H1 (cell line): ENCODE data around the gene FNIP2. TPM values are rescaled to one million over a fixed set of nuclear protein-coding genes. Genes with fewer than 3 reads are reported as not detected.

ENCODE experiments used
- CTCF ChIA-PET: fragments of 300-600 bp; sonication (Branson Sonifier 250); formaldehyde crosslinking; loops from one replicate; lab custom pipeline; 2021; ENCODE audit not compliant: partially characterized antibody; lab: Charles Lee
- POLR2A ChIA-PET: fragments of 300-600 bp; sonication (Branson Sonifier 250); formaldehyde crosslinking; loops from one replicate; lab custom pipeline; 2021; ENCODE audit warnings: inconsistent platforms; ENCODE audit not compliant: partially characterized antibody; lab: Charles Lee
- DNase-seq, 2 experiments: peaks; one replicate each; pipeline versions ENCODE4 v3.0.0 to v3.0.0-alpha.2; 2010 to 2022; ENCODE audit warnings: low spot score in 2 of 2, low read depth in 1 of 2, mixed read lengths in 1 of 2
- FAIRE-seq: peaks from 2 replicates; lab custom pipeline; 2011; peaks lifted over from hg19 to GRCh38; lab: Jason Lieb, UNC
- H2AFZ ChIP-seq: 2 replicates; pipeline ENCODE4 v1.8.1; 2012; ENCODE audit warnings: low read length, inconsistent platforms
- H2AK5ac ChIP-seq: 2 replicates; pipeline ENCODE4 v1.6.1; 2013; ENCODE audit warnings: low read depth, low read length
- H2BK120ac ChIP-seq: replicated peaks from 2 replicates; pipeline ENCODE3; 2013; ENCODE audit warnings: low read depth, low read length, inconsistent platforms
- H2BK12ac ChIP-seq: 2 replicates; pipeline ENCODE4 v1.6.1; 2013; ENCODE audit warnings: low read depth, low read length
- H2BK15ac ChIP-seq: 2 replicates; pipeline ENCODE4 v1.6.1; 2013; ENCODE audit warnings: low read length
- H2BK20ac ChIP-seq: 2 replicates; pipeline ENCODE4 v1.6.1; 2013; ENCODE audit warnings: low read length
- H2BK5ac ChIP-seq: 2 replicates; pipeline ENCODE4 v1.6.1; 2013; ENCODE audit warnings: low read depth, low read length
- H3K14ac ChIP-seq: 2 replicates; pipeline ENCODE4 v1.6.1; 2013; ENCODE audit warnings: inconsistent platforms; ENCODE audit not compliant: insufficient read length
- H3K18ac ChIP-seq: 2 replicates; pipeline ENCODE4 v1.6.1; 2013; ENCODE audit warnings: low read length; ENCODE audit errors: extremely low read depth
- H3K23ac ChIP-seq: 2 replicates; pipeline ENCODE4 v1.6.1; 2013; ENCODE audit warnings: inconsistent platforms; ENCODE audit not compliant: insufficient read length
- H3K23me2 ChIP-seq: 2 replicates; pipeline ENCODE4 v1.6.1; 2013; ENCODE audit warnings: low read depth, low read length
- H3K27ac ChIP-seq: 2 replicates; pipeline ENCODE4 v1.6.1; 2011; ENCODE audit warnings: low read depth, low read length, inconsistent platforms
- H3K27me3 ChIP-seq, 4 experiments: replicated peaks in 1 of 4; 1 replicate in 1 of 4; 2 replicates in 3 of 4; pipeline versions ENCODE4 v1.6.1 to v1.8.1; 2011 to 2013; ENCODE audit warnings: low read length in 3 of 4, mild to moderate bottlenecking in 3 of 4, inconsistent platforms in 2 of 4, mixed read lengths in 2 of 4, moderate library complexity in 1 of 4; ENCODE audit not compliant: control insufficient read depth in 3 of 4, insufficient read depth in 3 of 4; ENCODE audit errors: extremely low read depth in 1 of 4
- H3K36me3 ChIP-seq, 4 experiments: 2 replicates each; pipeline versions ENCODE4 v1.6.1 to v1.8.1; 2011 to 2013; ENCODE audit warnings: mild to moderate bottlenecking in 4 of 4, low read length in 3 of 4, moderate library complexity in 2 of 4, control low read depth in 1 of 4, inconsistent platforms in 1 of 4; ENCODE audit not compliant: insufficient read depth in 4 of 4, control insufficient read depth in 2 of 4
- H3K4ac ChIP-seq: replicated peaks from 2 replicates; pipeline ENCODE3; 2013; ENCODE audit warnings: low read length, low read depth, mixed read lengths, inconsistent platforms; ENCODE audit not compliant: insufficient read length
- H3K4me1 ChIP-seq, 4 experiments: replicated peaks in 1 of 4; 1 replicate in 1 of 4; 2 replicates in 3 of 4; pipeline versions ENCODE4 v1.6.1 to v1.8.1; 2011 to 2013; ENCODE audit warnings: low read length in 3 of 4, inconsistent platforms in 2 of 4, mixed read lengths in 1 of 4; ENCODE audit not compliant: insufficient read depth in 4 of 4, control insufficient read depth in 3 of 4
- H3K4me2 ChIP-seq, 2 experiments: 2 replicates each; pipeline versions ENCODE4 v1.6.1 to v1.8.1; 2011 to 2013; ENCODE audit warnings: low read depth in 2 of 2, low read length in 2 of 2, control low read depth in 1 of 2, inconsistent platforms in 1 of 2, mild to moderate bottlenecking in 1 of 2; ENCODE audit not compliant: insufficient read depth in 1 of 2
- H3K4me3 ChIP-seq, 4 experiments: fragments of 200-600, 300-600 bp in 1 of 4; sonication (generic), shearing (Covaris generic), sonication (Bioruptor Twin) in 1 of 4; 2 replicates each; pipeline versions ENCODE4 v1.5.1 to v1.8.1; 2011 to 2016; ENCODE audit warnings: low read length in 4 of 4, low read depth in 3 of 4, control low read depth in 2 of 4, inconsistent platforms in 2 of 4, mild to moderate bottlenecking in 2 of 4, mixed read lengths in 1 of 4, moderate library complexity in 1 of 4; ENCODE audit not compliant: insufficient read depth in 2 of 4; ENCODE audit errors: extremely low read depth in 1 of 4
- H3K56ac ChIP-seq: replicated peaks from 2 replicates; pipeline ENCODE3; 2013; ENCODE audit warnings: low read depth, mild to moderate bottlenecking, mixed read lengths, low read length, inconsistent platforms; ENCODE audit not compliant: insufficient read length
- H3K79me1 ChIP-seq: 2 replicates; pipeline ENCODE4 v1.6.1; 2013; ENCODE audit warnings: low read depth, low read length, control low read depth
- H3K79me2 ChIP-seq, 2 experiments: 2 replicates each; pipeline versions ENCODE4 v1.6.1 to v1.8.1; 2012 to 2013; ENCODE audit warnings: low read length in 2 of 2, mild to moderate bottlenecking in 2 of 2, inconsistent platforms in 1 of 2; ENCODE audit not compliant: insufficient read depth in 2 of 2, control insufficient read depth in 1 of 2
- H3K9ac ChIP-seq, 4 experiments: replicated peaks in 1 of 4; 1 replicate in 1 of 4; 2 replicates in 3 of 4; pipeline versions ENCODE4 v1.6.1 to v1.8.1; 2011 to 2013; ENCODE audit warnings: low read depth in 3 of 4, low read length in 3 of 4, control low read depth in 2 of 4, mild to moderate bottlenecking in 2 of 4, moderate library complexity in 2 of 4, inconsistent platforms in 1 of 4; ENCODE audit errors: extremely low read depth in 1 of 4
- H3K9me3 ChIP-seq, 2 experiments: 2 replicates each; pipeline versions ENCODE4 v1.6.1 to v1.8.1; 2012 to 2013; ENCODE audit warnings: mild to moderate bottlenecking in 2 of 2, moderate library complexity in 2 of 2, control low read depth in 1 of 2, inconsistent platforms in 1 of 2, low read depth in 1 of 2, low read length in 1 of 2, mixed read lengths in 1 of 2; ENCODE audit not compliant: insufficient read depth in 2 of 2
- H4K20me1 ChIP-seq, 2 experiments: replicated peaks in 1 of 2; 2 replicates each; pipeline versions ENCODE3 to v1.8.1; 2011 to 2013; ENCODE audit warnings: inconsistent platforms in 2 of 2, low read length in 2 of 2, mild to moderate bottlenecking in 1 of 2; ENCODE audit not compliant: insufficient read depth in 2 of 2, control insufficient read depth in 1 of 2
- H4K5ac ChIP-seq: 2 replicates; pipeline ENCODE4 v1.6.1; 2013; ENCODE audit warnings: low read length, low read depth, mixed read lengths, inconsistent platforms; ENCODE audit not compliant: insufficient read length
- H4K8ac ChIP-seq: 2 replicates; pipeline ENCODE4 v1.8.0; 2013; ENCODE audit warnings: mild to moderate bottlenecking, moderate library complexity, low read length, inconsistent platforms; ENCODE audit not compliant: insufficient read depth; ENCODE audit errors: extremely low read depth
- H4K91ac ChIP-seq: replicated peaks from 2 replicates; pipeline ENCODE3; 2013; ENCODE audit warnings: low read length, mixed read lengths, inconsistent platforms; ENCODE audit not compliant: insufficient read length
- KDM5A ChIP-seq: fragments of 200-600 bp; IDR thresholded peaks from 2 replicates; pipeline ENCODE4 v1.7.1; 2012; ENCODE audit warnings: mild to moderate bottlenecking, low read length, inconsistent platforms, mixed read lengths
- MAX ChIP-seq: IDR thresholded peaks from 2 replicates; pipeline ENCODE4 v1.6.1; 2012; ENCODE audit warnings: inconsistent platforms
- SIN3A ChIP-seq, 2 experiments: IDR thresholded peaks in 1 of 2; conservative IDR thresholded peaks in 1 of 2; 2 replicates each; pipeline ENCODE4 v1.6.1; 2011 to 2012; ENCODE audit warnings: low read length in 2 of 2, improper control_type of control experiment in 1 of 2, low read depth in 1 of 2, mild to moderate bottlenecking in 1 of 2
- SIX5 ChIP-seq: IDR thresholded peaks from 2 replicates; pipeline ENCODE4 v1.6.1; 2011; ENCODE audit warnings: mild to moderate bottlenecking, low read depth, low read length
- SUZ12 ChIP-seq: fragments of 200-600 bp; sonication (generic); IDR thresholded peaks from 2 replicates; pipeline ENCODE4 v1.6.1; 2012; ENCODE audit warnings: mild to moderate bottlenecking, inconsistent platforms, low read length, moderate library complexity, mixed read lengths
- WGBS, 2 experiments: shearing (Covaris generic) in 1 of 2; methylation state at CpG; one replicate each; pipeline versions ENCODE4 v1.1.6 to v1.1.7; 2013 to 2015; ENCODE audit warnings: low lambda C conversion rate in 2 of 2, mixed read lengths in 2 of 2, inconsistent platforms in 1 of 2, low coverage in 1 of 2, missing lambda C conversion rate in 1 of 2; ENCODE audit not compliant: insufficient replicate concordance in 2 of 2, insufficient coverage in 1 of 2, insufficient read length in 1 of 2; ENCODE audit errors: extremely low coverage in 1 of 2, missing lambda C conversion rate in 1 of 2; 5-methylcytosine and 5-hydroxymethylcytosine counted together
- polyA plus RNA-seq, 7 experiments: library from polyadenylated mRNA; depleted of rRNA in 3 of 7; stranded (reverse) in 5 of 7; unstranded in 2 of 7; fragments of >200 nt in 5 of 7; fragments of 200-250 nt in 2 of 7; gene quantifications; 1 replicate in 5 of 7; 2 replicates in 1 of 7; 4 replicates in 1 of 7; pipeline versions ENCODE4 v1.2.1 to v1.2.3, GENCODE V29; 2011 to 2013; ENCODE audit warnings: missing spikeins in 2 of 7, mixed read lengths in 2 of 7
- total RNA-seq: library from RNA; stranded (reverse); fragmentation: NEBNext Ultra II Directional; extraction: Animal tissue kit (Norgen Biotek cat#: 25700); gene quantifications from 2 replicates; pipeline ENCODE4 v1.2.1, GENCODE V29; 2021

Gene FNIP2
- total and polyA plus RNA-seq, 2 of the 8 experiments (the other 6 are each of a cell fraction or from before 2014, with no cell fraction given) = 4.0 to 13.0 TPM

GRCh38 chr4:158722291-158722916 is 46.4 kb upstream of the FNIP2 start:
- Histone ChIP-seq H4K20me1 (peaks cover 2% of the 10 kb centered on the region in 2 experiments), H3K18ac (no peak overlapping the region), H2BK20ac (no peak overlapping the region), H3K27me3 (no peaks in the 10 kb centered on the region; a peak in 1 of 7 replicates), H2BK15ac (no peak overlapping the region), H3K27ac (peak overlapping the region; percentile 81), H3K9me3 (no peaks in the 10 kb centered on the region), H2AFZ (peak overlapping the region; percentile 27; the same call in 1 of the 2 replicates), H3K36me3 (peaks cover 8 to 39% (median 28%) of the 10 kb centered on the region in 4 experiments), H4K91ac (peak overlapping the region; percentile 29), H3K14ac (no peak overlapping the region), H3K23ac (no peak overlapping the region), H2BK5ac (peak overlapping the region; percentile 85; the same call in 1 of the 2 replicates), H2AK5ac (peak overlapping the region; percentile 3; the same call in 1 of the 2 replicates), H3K79me1 (peaks cover 2% of the 10 kb centered on the region; the same call in 1 of the 2 replicates), H3K79me2 (peaks cover 0 to 30% of the 10 kb centered on the region in 2 experiments; a peak in 2 of 4 replicates), H3K23me2 (peaks cover 7% of the 10 kb centered on the region), H2BK120ac (no peak overlapping the region), H3K56ac (no peak overlapping the region), H2BK12ac (no peak overlapping the region; the same call in 1 of the 2 replicates), H3K4ac (peak overlapping the region; percentile 81), H3K4me3 (peak overlapping the region; percentile 83 to 94 (median 90)), H3K4me2 (peak overlapping the region; percentile 92 to 95), H3K9ac (peak overlapping the region; percentile 83 to 97 (median 90)), H4K8ac (peak overlapping the region; percentile 95; the same call in 1 of the 2 replicates), H4K5ac (peak overlapping the region; percentile 25), H3K4me1 (peaks cover 0 to 3% (median 0%) of the 10 kb centered on the region in 4 experiments; a peak in 2 of 7 replicates)
- TF ChIP-seq SIN3A (conservative IDR thresholded peaks at IDR 0.05 in 1 of 2, IDR thresholded peaks at IDR 0.05 in 1 of 2; ENCODE audit: low read depth in 1 of 2, low read length in 2 of 2) (0 out of 4 replicates have a peak, but pooled peaks of 1 of the 2 experiments have one; percentile 27), SUZ12 (no peak), KDM5A (no peak), SIX5 (no peak), MAX (peak; percentile 43; the same call in 1 of the 2 replicates)
- CTCF ChIA-PET = no interaction called here
- DNase-seq (no peak), FAIRE-seq (peak; percentile 88)
- POLR2A ChIA-PET = no interaction called here
- WGBS, 2 experiments = 19% methylated on average over 16 of the region's 16 CpGs; no CpG with 5 or more reads in 1 of the 2 experiments
